ENCODE results near the gene FAHD2A.

Gene FAHD2A

GRCh38 chr2:95392730-95393455 is 9.6 kb upstream of the FAHD2A start:
- no peaks in the 10 kb centered on the region for H4K20me1 ChIP-seq (ENCODE audit: insufficient read depth, low read length)
- no peak overlapping the region for H3K27ac ChIP-seq (ENCODE audit: low read depth, low read length, poor library complexity, severe bottlenecking)
- no peaks in the 10 kb centered on the region for H3K9me2 ChIP-seq (ENCODE audit: low read depth, low read length)
- no peaks in the 10 kb centered on the region for H3K36me3 ChIP-seq (ENCODE audit: insufficient read depth, low read length)
- H3F3A ChIP-seq (ENCODE audit: insufficient read depth, low read length) = no peaks in the 10 kb centered on the region
- H3K4me2 ChIP-seq (ENCODE audit: low read length) = no peak overlapping the region
- no peak overlapping the region for H3K9ac ChIP-seq (ENCODE audit: low read length)
- H3K27me3 ChIP-seq (ENCODE audit: insufficient read depth, low read length) = no peaks in the 10 kb centered on the region
- H3K9me3 ChIP-seq (ENCODE audit: low read length) = no peaks in the 10 kb centered on the region
- no peak overlapping the region for H2AFZ ChIP-seq (ENCODE audit: low read length)
- H3K4me3 ChIP-seq (ENCODE audit: low read depth, low read length, poor library complexity, severe bottlenecking) = no peak overlapping the region
- H3K4me1 ChIP-seq (ENCODE audit: insufficient read depth, low read length, severe bottlenecking) = no peaks in the 10 kb centered on the region
- TF ChIP-seq, protein P1, sequence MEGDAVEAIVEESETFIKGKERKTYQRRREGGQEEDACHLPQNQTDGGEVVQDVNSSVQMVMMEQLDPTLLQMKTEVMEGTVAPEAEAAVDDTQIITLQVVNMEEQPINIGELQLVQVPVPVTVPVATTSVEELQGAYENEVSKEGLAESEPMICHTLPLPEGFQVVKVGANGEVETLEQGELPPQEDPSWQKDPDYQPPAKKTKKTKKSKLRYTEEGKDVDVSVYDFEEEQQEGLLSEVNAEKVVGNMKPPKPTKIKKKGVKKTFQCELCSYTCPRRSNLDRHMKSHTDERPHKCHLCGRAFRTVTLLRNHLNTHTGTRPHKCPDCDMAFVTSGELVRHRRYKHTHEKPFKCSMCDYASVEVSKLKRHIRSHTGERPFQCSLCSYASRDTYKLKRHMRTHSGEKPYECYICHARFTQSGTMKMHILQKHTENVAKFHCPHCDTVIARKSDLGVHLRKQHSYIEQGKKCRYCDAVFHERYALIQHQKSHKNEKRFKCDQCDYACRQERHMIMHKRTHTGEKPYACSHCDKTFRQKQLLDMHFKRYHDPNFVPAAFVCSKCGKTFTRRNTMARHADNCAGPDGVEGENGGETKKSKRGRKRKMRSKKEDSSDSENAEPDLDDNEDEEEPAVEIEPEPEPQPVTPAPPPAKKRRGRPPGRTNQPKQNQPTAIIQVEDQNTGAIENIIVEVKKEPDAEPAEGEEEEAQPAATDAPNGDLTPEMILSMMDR (IDR thresholded peaks at IDR 0.05; ENCODE audit: low read length) = peak; percentile 24; the same call in 1 of the 2 replicates
- TF ChIP-seq EZH2 (IDR thresholded peaks at IDR 0.05; ENCODE audit: borderline replicate concordance, low read length) = no peak
- H3K79me2 ChIP-seq (ENCODE audit: insufficient read depth, low read length) = no peaks in the 10 kb centered on the region

- H4K20me1 ChIP-seq (ENCODE audit: insufficient read depth, low read length) = no peaks in the 10 kb centered on the region
Observed at GRCh38 chr2:95393901-95394300, 8.6 kb upstream of the FAHD2A start.

DNA sequence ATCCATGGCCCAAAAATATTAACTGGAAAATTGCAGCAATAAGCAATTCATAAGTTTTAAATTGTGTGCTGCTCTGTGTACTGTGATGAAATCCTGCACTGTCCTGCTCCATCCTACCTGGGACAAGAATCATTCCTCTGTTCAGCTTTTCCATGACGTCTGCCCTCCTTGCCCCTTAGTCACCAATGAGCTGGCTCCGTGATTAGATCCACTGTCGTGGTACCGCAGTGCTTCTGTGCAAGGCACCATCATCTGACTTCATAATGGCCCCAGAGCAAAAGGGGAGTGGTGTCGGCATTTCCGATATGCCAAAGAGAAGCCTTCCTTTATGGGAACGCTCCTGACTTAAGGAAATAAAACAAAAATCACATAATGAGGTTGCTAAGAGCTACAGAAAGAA is 3.4 kb upstream of the FAHD2A start:
- H4K20me1 ChIP-seq (ENCODE audit: insufficient read depth, low read length) = no peaks in the 10 kb centered on the region
- no peaks in the 10 kb centered on the region for H3K9me3 ChIP-seq (ENCODE audit: low read length)
- peaks cover 17% of the 10 kb centered on the region for H3K4me1 ChIP-seq (ENCODE audit: insufficient read depth, low read length, severe bottlenecking)
- H3K27me3 ChIP-seq (ENCODE audit: insufficient read depth, low read length) = no peaks in the 10 kb centered on the region
- H3K9ac ChIP-seq (ENCODE audit: low read length) = no peak overlapping the region
- no peak overlapping the region for H2AFZ ChIP-seq (ENCODE audit: low read length)
- H3K4me2 ChIP-seq (ENCODE audit: low read length) = no peak overlapping the region
- no peaks in the 10 kb centered on the region for H3K79me2 ChIP-seq (ENCODE audit: insufficient read depth, low read length)
- H3K27ac ChIP-seq (ENCODE audit: low read depth, low read length, poor library complexity, severe bottlenecking) = no peak overlapping the region
- H3K36me3 ChIP-seq (ENCODE audit: insufficient read depth, low read length) = no peaks in the 10 kb centered on the region; the same call in 1 of the 2 replicates
- no peaks in the 10 kb centered on the region for H3K9me2 ChIP-seq (ENCODE audit: low read depth, low read length)
- TF ChIP-seq, protein P1 (IDR thresholded peaks at IDR 0.05; ENCODE audit: low read length) = no peak
- no peaks in the 10 kb centered on the region for H3F3A ChIP-seq (ENCODE audit: insufficient read depth, low read length)
- no peak overlapping the region for H3K4me3 ChIP-seq (ENCODE audit: low read depth, low read length, poor library complexity, severe bottlenecking)

More at GRCh38 chr2:95393901-95394300, 8.6 kb upstream of the FAHD2A start:
- Histone ChIP-seq H3K4me2 (ENCODE audit: low read length) (no peak overlapping the region), H3K9me2 (ENCODE audit: low read depth, low read length) (no peaks in the 10 kb centered on the region), H2AFZ (ENCODE audit: low read length) (no peak overlapping the region), H3K27me3 (ENCODE audit: insufficient read depth, low read length) (no peaks in the 10 kb centered on the region), H3K9ac (ENCODE audit: low read length) (no peak overlapping the region), H3K27ac (ENCODE audit: low read depth, low read length, poor library complexity, severe bottlenecking) (no peak overlapping the region), H3K9me3 (ENCODE audit: low read length) (no peaks in the 10 kb centered on the region), H3K4me3 (ENCODE audit: low read depth, low read length, poor library complexity, severe bottlenecking) (no peak overlapping the region), H3K79me2 (ENCODE audit: insufficient read depth, low read length) (no peaks in the 10 kb centered on the region), H3K4me1 (ENCODE audit: insufficient read depth, low read length, severe bottlenecking) (no peaks in the 10 kb centered on the region), H3K36me3 (ENCODE audit: insufficient read depth, low read length) (no peaks in the 10 kb centered on the region), H3F3A (ENCODE audit: insufficient read depth, low read length) (no peaks in the 10 kb centered on the region)
- TF ChIP-seq, protein P1 (IDR thresholded peaks at IDR 0.05; ENCODE audit: low read length) = no peak
